ENCODE measurements around the gene TRAF2. TPM values are rescaled to one million over a fixed set of nuclear protein-coding genes. Genes with fewer than 3 reads are reported as not detected.
"Not testable (repeated sequence)": the region's sequence is repeated elsewhere in the genome, so short reads cannot be mapped to it uniquely, and the experiment has no call there.

The TRAF2 gene, protein sequence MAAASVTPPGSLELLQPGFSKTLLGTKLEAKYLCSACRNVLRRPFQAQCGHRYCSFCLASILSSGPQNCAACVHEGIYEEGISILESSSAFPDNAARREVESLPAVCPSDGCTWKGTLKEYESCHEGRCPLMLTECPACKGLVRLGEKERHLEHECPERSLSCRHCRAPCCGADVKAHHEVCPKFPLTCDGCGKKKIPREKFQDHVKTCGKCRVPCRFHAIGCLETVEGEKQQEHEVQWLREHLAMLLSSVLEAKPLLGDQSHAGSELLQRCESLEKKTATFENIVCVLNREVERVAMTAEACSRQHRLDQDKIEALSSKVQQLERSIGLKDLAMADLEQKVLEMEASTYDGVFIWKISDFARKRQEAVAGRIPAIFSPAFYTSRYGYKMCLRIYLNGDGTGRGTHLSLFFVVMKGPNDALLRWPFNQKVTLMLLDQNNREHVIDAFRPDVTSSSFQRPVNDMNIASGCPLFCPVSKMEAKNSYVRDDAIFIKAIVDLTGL
- 10 to 100 TPM; 11.3 to 16.8 (median 12.4) TPM for polyA plus RNA-seq (ENCODE audit: insufficient read length in 4 of 4)

GRCh38 chr9:136885950-136886578, at the start of gene TRAF2:
TSS of gene TRAF2 (plus strand) at chr9:136886516. CDS start at chr9:136898741, 12,225 bp downstream.
- DNase-seq (ENCODE audit: low read depth in 4 of 4, low spot score in 3 of 4) = peak; percentile 95 to 97 (median 96)

GRCh38 chr9:136837146-136837855, 49.0 kb upstream of the TRAF2 start:
- DNase-seq (ENCODE audit: low read depth in 4 of 4, low spot score in 3 of 4) = no peak

DNA sequence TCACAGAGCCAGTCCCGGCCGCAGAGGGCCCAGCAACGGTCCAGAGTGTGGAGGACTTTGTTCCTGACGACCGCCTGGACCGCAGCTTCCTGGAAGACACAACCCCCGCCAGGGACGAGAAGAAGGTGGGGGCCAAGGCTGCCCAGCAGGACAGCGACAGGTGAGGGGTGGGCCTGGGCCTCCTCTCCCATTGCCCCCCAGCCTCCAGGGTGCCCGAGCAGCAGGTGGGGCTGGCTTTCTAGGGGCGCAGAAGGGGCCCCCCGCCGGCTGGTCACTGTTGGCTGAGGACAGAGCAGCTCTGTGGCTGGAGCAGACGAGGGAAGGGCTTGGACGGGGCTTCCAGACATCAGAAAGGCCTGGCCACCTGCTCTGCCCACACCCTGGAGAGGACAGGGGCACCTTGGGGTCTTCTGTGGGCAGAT, 48.4 kb upstream of the TRAF2 start:
- not testable (repeated sequence) for DNase-seq (ENCODE audit: low read depth in 4 of 4, low spot score in 3 of 4)

DNA sequence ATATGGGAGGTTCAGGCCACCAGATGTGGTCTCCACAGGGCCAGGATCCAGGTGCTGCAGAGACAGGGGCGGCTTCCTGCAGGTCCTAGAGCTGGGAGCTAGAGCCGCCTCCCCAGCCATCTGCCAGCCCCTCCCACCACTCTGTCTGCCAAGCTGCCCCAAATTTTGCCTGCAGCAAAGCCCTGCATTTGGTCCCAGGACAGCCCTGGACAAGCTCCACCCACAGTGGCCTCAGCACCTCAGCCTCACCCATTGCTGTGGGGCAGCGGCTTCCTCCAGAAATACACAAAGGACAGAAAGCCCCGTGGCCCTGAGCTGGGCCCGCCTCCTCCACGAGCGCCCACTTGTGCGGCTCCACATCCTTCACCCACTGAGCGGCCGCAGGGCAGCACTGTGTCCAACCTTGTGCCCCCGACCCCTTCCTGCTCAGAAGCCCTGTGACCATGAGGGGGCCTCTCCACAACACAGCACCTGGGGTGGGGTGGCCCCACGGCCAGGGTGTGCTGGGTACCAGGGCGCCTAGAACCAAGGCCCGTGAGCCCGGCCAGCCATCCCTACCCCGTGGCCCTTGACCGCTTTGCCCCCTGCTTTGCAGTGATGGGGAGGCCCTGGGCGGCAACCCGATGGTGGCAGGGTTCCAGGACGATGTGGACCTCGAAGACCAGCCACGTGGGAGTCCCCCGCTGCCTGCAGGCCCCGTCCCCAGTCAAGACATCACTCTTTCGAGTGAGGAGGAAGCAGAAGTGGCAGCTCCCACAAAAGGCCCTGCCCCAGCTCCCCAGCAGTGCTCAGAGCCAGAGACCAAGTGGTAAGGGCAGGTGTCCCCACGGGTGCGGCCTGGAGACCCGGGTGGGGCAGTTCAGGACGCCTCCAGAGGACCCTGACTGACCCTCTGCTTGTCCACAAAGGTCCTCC, 47.7 kb upstream of the TRAF2 start:
- DNase-seq (ENCODE audit: low read depth in 4 of 4, low spot score in 3 of 4) = no peak

DNA sequence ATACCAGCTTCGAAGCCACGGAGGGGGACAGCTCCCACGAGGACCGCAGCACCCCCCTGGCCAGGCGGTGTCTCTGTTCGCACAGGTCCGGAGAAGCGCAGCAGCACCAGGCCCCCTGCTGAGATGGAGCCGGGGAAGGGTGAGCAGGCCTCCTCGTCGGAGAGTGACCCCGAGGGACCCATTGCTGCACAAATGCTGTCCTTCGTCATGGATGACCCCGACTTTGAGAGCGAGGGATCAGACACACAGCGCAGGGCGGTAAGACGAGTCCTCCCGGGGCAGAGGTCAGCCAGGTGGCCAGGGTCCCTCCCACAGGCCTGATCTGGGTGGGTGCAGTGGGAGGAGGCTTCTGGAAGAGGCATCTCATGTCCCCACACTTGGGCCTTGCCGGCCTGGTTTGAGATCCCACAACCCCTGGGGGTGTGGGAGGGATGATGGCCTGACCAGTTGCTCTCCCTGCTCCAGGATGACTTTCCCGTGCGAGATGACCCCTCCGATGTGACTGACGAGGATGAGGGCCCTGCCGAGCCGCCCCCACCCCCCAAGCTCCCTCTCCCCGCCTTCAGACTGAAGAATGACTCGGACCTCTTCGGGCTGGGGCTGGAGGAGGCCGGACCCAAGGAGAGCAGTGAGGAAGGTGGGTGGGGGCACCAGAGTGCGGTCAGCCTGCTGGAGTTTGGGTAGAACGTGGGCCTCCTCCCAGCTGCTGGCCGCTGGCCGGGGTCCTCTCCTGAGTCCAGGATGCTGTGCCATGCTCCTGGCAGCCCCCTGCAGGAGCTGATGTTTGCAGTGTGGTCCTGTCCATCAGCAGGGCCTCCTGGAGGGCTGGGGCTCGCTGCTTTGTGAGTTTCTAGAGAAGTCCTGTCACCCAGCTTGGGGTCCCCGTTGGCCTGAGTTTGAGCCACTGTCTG, 46.8 kb upstream of the TRAF2 start:
- DNase-seq (ENCODE audit: low read depth in 4 of 4, low spot score in 3 of 4) = no peak

DNA sequence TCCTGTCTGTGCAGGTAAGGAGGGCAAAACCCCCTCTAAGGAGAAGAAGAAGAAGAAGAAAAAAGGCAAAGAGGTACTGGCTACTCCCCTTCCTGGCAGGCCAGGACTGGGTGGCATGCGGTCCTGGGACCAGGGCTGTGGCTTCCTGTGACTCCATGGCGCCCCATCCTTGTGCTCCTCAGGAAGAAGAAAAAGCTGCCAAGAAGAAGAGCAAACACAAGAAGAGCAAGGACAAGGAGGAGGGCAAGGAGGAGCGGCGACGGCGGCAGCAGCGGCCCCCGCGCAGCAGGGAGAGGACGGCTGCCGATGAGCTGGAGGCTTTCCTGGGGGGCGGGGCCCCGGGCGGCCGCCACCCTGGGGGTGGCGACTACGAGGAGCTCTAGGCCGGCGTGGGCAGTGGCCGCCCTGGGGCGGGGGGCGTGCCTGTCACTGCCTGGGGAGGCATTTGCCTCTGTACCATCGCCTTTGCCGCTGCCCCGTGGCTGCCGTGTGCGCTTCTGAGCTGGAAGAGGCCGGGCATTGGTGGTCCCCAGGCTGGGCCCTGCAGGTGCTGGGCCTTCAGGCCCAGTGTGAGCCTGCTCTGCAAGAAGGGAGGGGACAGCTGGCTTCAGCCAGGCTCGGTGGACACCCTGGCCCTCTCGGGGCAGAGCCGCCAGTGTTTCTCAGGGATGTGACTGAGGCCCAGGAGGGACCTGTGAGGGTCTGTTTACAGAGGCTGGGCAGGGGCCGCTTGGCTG, 46.0 kb upstream of the TRAF2 start:
- DNase-seq (ENCODE audit: low read depth in 4 of 4, low spot score in 3 of 4) = no peak

DNA sequence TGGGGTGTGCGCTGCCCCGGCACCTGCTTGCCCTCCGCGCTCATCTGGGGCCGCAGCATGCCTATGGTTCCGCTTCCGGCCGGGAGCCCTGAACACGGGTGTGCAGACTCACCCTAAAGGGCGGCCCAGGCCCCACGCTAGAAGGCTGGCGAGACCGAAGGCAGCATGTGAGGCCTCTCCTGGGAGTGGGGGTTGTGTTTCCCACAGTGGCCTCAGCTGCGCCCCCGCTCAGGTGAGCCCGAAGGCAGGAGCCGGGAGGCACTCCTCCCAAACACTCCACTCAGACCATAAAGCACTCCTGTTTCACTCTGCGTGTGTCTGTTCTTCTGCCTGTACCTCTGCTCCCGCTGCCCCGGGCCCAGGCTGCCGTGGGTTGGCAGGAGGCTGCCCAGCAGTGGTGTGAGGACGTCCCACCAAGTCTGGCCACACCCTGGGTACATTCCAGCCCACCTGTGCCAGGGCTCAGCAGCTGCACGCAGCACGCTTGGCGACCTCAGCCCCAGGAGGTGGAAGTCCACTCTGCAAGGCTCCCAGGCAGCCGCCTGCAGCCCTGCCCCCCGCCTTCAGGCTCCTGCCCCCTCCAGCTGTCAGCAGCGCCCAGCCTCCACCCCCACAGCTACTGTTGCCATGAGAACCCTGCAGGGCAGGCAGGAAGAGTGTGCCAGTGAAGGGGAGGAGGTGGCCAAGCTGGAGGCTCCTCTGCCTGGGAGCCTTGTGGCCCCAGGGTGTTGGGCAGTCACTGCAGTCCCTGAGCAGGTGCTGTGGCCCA, 45.3 kb upstream of the TRAF2 start:
- no peak for DNase-seq (ENCODE audit: low read depth in 4 of 4, low spot score in 3 of 4)

- not testable (repeated sequence) for DNase-seq (ENCODE audit: low read depth in 4 of 4, low spot score in 3 of 4)
Measured at GRCh38 chr9:136841646-136842379, 44.5 kb upstream of the TRAF2 start.

- peak in 1 of 4 donors; percentile 65 for DNase-seq (ENCODE audit: low read depth in 4 of 4, low spot score in 3 of 4)
Measured at GRCh38 chr9:136842380-136842948, 43.9 kb upstream of the TRAF2 start, which contains the start of gene AJM1. TSS of gene AJM1 (plus strand) at chr9:136842478. CDS start at chr9:136844415, 1,937 bp downstream.

GRCh38 chr9:136843159-136843800, 43.0 kb upstream of the TRAF2 start:
- not testable (repeated sequence) for DNase-seq (ENCODE audit: low read depth in 4 of 4, low spot score in 3 of 4)

GRCh38 chr9:136843801-136844740, 42.2 kb upstream of the TRAF2 start:
- DNase-seq (ENCODE audit: low read depth in 4 of 4, low spot score in 3 of 4) = not testable (repeated sequence)

DNA sequence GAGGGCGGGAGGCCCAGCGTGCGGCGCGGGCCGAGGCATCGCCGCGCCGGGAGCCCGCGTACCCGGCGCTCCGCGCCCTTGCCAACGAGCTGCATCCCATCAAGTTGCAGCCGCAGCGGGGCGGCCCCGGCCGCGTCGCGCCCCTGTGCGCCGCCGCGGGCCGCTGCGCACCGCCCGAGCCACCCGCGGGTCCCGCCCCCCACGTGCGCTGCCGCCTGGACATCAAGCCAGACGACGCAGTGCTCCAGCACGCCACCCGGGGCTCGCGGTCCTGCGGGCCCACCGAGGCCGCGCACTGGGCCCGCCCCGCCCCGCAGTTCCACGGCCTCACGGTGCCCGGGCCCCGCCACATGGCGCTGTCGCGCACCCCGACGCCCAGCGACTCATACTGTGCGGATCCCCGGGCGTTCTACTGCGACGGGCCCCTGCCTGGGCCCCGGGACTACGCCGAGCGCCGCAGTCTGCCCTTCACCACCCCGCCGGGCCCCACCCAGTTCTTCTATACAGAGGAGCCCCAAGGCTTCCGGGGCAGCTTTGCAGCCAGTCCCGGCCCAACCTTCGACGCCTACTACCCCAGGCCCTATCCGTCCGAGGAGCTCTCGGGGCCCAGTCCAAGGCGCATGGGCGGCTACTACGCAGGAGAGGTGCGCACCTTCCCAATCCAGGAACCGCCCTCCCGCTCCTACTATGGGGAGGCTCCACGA, 41.4 kb upstream of the TRAF2 start:
- DNase-seq (ENCODE audit: low read depth in 4 of 4, low spot score in 3 of 4) = no peak

DNA sequence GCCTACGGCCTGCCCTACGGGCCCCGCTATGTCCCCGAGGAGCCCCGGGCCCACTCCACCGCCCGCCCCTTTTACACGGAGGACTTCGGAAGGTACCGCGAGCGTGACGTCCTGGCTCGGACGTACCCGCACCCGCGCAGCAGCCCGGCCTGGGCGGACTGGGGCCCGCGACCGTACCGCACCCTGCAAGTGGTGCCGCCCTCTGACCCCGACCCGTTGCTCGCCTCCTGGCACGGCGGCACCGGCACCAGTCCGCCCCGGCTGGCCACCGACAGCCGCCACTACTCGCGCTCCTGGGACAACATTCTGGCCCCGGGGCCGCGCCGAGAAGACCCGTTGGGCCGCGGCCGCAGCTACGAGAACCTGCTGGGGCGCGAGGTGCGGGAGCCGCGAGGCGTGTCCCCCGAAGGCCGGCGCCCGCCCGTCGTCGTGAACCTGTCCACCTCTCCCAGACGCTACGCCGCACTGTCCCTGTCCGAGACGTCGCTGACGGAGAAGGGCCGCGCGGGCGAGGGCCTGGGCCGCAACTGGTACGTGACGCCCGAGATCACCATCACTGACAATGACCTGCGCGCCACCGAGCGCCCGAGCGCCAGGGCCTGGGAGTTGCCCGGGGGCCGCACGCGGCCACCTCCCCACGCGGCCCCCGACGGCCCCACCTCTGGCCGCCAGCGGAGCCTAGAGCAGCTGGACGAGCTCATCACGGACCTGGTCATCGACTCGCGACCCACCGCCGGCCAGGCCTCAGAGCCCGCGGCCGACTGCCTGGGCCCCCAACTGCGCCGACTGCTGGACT, 40.7 kb upstream of the TRAF2 start:
- DNase-seq (ENCODE audit: low read depth in 4 of 4, low spot score in 3 of 4) = no peak

Data from right renal pelvis (tissue), 4 donors.